ENCODE data around the gene AASDHPPT. TPM values are rescaled to one million over a fixed set of nuclear protein-coding genes. Genes with fewer than 3 reads are reported as not detected.

The AASDHPPT gene
- total RNA-seq (2021; ENCODE audit: unreplicated experiment) (59.5 TPM), Bru-seq, nascent RNA (percentile 93 among the genes with signal in this experiment), BruChase-seq, experiment 1, labeled RNA remaining after a 6-hour chase (percentile 95 among the genes with signal in this experiment), BruChase-seq, experiment 2, labeled RNA remaining after a 2-hour chase (percentile 92 among the genes with signal in this experiment)
- 24.1 and 30.6 TPM in 2 replicates for polyA plus RNA-seq (2012)
- long read RNA-seq, full-length matches to known transcripts, result 284 of 290 reads
- long read RNA-seq, partial matches to known transcripts, result 1 of 290 reads
- long read RNA-seq, other reads (novel, unspliced or antisense), result 5 of 290 reads

GRCh38 chr11:106077609-106078455 lies at the start of gene AASDHPPT:
Gene AASDHPPT (plus strand): TSS chr11:106077662. CDS start chr11:106077711, 49 bp downstream.
- TF ChIP-seq SIN3A (IDR thresholded peaks at IDR 0.05; ENCODE audit: low read depth) (no peak), POLR2AphosphoS5 (IDR thresholded peaks at IDR 0.05; ENCODE audit: low read depth, low read length) (peak; percentile 80), MAX (IDR thresholded peaks at IDR 0.05) (peak; percentile 65), YY1 (IDR thresholded peaks at IDR 0.05; ENCODE audit: extremely low read depth, insufficient replicate concordance, low read depth, low read length) (peak; percentile 54), ZFX (IDR thresholded peaks at IDR 0.05) (peak; percentile 95), POLR2A (IDR thresholded peaks at IDR 0.05; ENCODE audit: borderline replicate concordance, extremely low read depth, insufficient read depth, insufficient read length) (peak; percentile 35), CTCF (IDR thresholded peaks at IDR 0.05 in 2 of 3, conservative IDR thresholded peaks at IDR 0.05 in 1 of 3; ENCODE audit: borderline replicate concordance in 1 of 3, insufficient read depth in 1 of 3, low read depth in 2 of 3, low read length in 2 of 3) (no peak), REST (IDR thresholded peaks at IDR 0.05; ENCODE audit: low read depth) (no peak), ZBTB33 (IDR thresholded peaks at IDR 0.05; ENCODE audit: extremely low read depth, insufficient replicate concordance, low read length) (no peak)
- peaks cover 51% of the 10 kb centered on the region for H3K79me2 ChIP-seq (ENCODE audit: insufficient read depth, low read length)
- H3K27me3 ChIP-seq (ENCODE audit: insufficient read depth, low read length), result no peaks in the 10 kb centered on the region
- peak within 1 kb of the TSS; percentile 49 for H2AFZ ChIP-seq (ENCODE audit: low read depth, low read length, poor library complexity, severe bottlenecking)
- H3K4me2 ChIP-seq (ENCODE audit: low read length), result peak within 1 kb of the TSS; percentile 95
- TSS peak; percentile 49 for BruUV-seq (replicated peaks)
- POLR2A ChIA-PET, result interaction anchor here (0.6 to 1.0 kb wide), 7 partner anchors 9 to 1723 kb away, joined by 3 to 6 read pairs (median 3); no protein-coding TSS in a partner anchor
- CTCF ChIA-PET, result interaction anchor here (0.6 to 1.4 kb wide), 5 partner anchors 9 to 957 kb away, joined by 3 to 6 read pairs (median 4); no protein-coding TSS in a partner anchor
- RAD21 ChIA-PET (ENCODE audit: low non-redundant PET in 1 of 2, low total read pairs in 2 of 2, uncharacterized antibody in 2 of 2, unreplicated experiment in 2 of 2), result interaction anchor here in 1 of 2 experiments (0.6 kb wide), 1 partner anchor 959 kb away, joined by 3 read pairs; no protein-coding TSS in a partner anchor
- peak within 1 kb of the TSS; percentile 86 for H3K27ac ChIP-seq (ENCODE audit: low read depth, low read length)
- intact Hi-C loops (cut with micrococcal nuclease), result loop anchor here (2.0 kb wide), 1 partner anchor 55 kb away; the partner anchor contains the start of gene MSANTD4
- H3K4me1 ChIP-seq (ENCODE audit: control insufficient read depth in 1 of 2, insufficient read depth in 2 of 2, low read length in 2 of 2), result peaks cover 6 to 11% of the 10 kb centered on the region in 2 experiments; a peak in 2 of 4 replicates
- H3K9me3 ChIP-seq (ENCODE audit: control insufficient read depth in 1 of 2, insufficient read depth in 1 of 2, low read depth in 1 of 2, low read length in 2 of 2), result no peaks in the 10 kb centered on the region
- peak; percentile 25 for ATAC-seq
- H3K9me2 ChIP-seq (ENCODE audit: insufficient read depth), result no peaks in the 10 kb centered on the region
- peak; percentile 12 for DNase-seq (ENCODE audit: low read depth, low spot score)
- H3K4me3 ChIP-seq (replicated peaks in 1 of 2; ENCODE audit: low read depth in 1 of 2, low read length in 2 of 2), result peak within 1 kb of the TSS; percentile 80 to 95
- H3K36me3 ChIP-seq (ENCODE audit: control insufficient read depth in 1 of 2, insufficient read depth in 2 of 2, low read length in 2 of 2), result peaks cover 16 to 24% of the 10 kb centered on the region in 2 experiments
- H3K9ac ChIP-seq (ENCODE audit: low read length), result peak within 1 kb of the TSS; percentile 95
- H4K20me1 ChIP-seq (ENCODE audit: insufficient read depth), result peaks cover 7% of the 10 kb centered on the region; the same call in 1 of the 2 replicates
